GM23248 (cell line): Measurements from ENCODE around the gene VSIG2.

Experiments
- EZH2 ChIP-seq: fragments of 200-600 bp; sonication (generic); IDR thresholded peaks from 2 replicates; pipeline ENCODE4 v1.6.1; 2018; ENCODE audit warnings: antibody characterized with exemption, mild to moderate bottlenecking; ENCODE audit not compliant: insufficient read depth, poor library complexity, severe bottlenecking
- EZH2phosphoT487 ChIP-seq: fragments of 200-600 bp; sonication (generic); IDR thresholded peaks from 2 replicates; pipeline ENCODE4 v1.6.1; 2018; ENCODE audit warnings: antibody characterized with exemption, moderate library complexity, mild to moderate bottlenecking, low read depth; ENCODE audit not compliant: insufficient read depth

- TF ChIP-seq EZH2phosphoT487 = no peak
- TF ChIP-seq EZH2 = no peak
These were observed 11.3 kb upstream of the VSIG2 start for GRCh38 chr11:124763156-124763947.
